Mesodermal cell (in vitro differentiated cells): ENCODE results near the gene MYO7A.
"Not testable (repeated sequence)": the region's sequence is repeated elsewhere in the genome, so short reads cannot be mapped to it uniquely, and the experiment has no call there.

Source experiments
- H3K27ac ChIP-seq: 2 replicates; pipeline ENCODE4 v1.7.0; 2013; ENCODE audit warnings: mild to moderate bottlenecking, low read depth, low read length, moderate library complexity; ENCODE audit not compliant: severe bottlenecking
- H3K36me3 ChIP-seq: 2 replicates; pipeline ENCODE4 v1.7.1; 2013; ENCODE audit warnings: mild to moderate bottlenecking, low read length, moderate library complexity; ENCODE audit not compliant: control insufficient read depth, insufficient read depth
- H3K4me1 ChIP-seq: one replicate; pipeline ENCODE4 v1.7.1; 2013; ENCODE audit warnings: mild to moderate bottlenecking, low read length; ENCODE audit not compliant: insufficient read depth, control insufficient read depth, poor library complexity, severe bottlenecking
- H3K4me3 ChIP-seq: 2 replicates; pipeline ENCODE4 v1.7.0; 2013; ENCODE audit warnings: low read length, control low read depth, mild to moderate bottlenecking; ENCODE audit not compliant: insufficient read depth, poor library complexity, severe bottlenecking; ENCODE audit errors: extremely low read depth
- H3K9me3 ChIP-seq: 2 replicates; pipeline ENCODE4 v1.7.1; 2013; ENCODE audit warnings: mild to moderate bottlenecking, low read length, moderate library complexity; ENCODE audit not compliant: control insufficient read depth
- WGBS, 2 experiments: methylation state at CpG; one replicate each; pipeline ENCODE4 v1.1.5; 2013; ENCODE audit warnings: missing lambda C conversion rate in 2 of 2; ENCODE audit not compliant: insufficient coverage in 2 of 2; 5-methylcytosine and 5-hydroxymethylcytosine counted together

Gene MYO7A

GRCh38 chr11:77093987-77094840, 33.8 kb upstream of the MYO7A start:
- WGBS, 2 experiments, result 93 to 96% methylated on average over 2 to 4 of the region's 6 CpGs
- Histone ChIP-seq H3K4me3 (no peak overlapping the region), H3K36me3 (peaks cover 16% of the 10 kb centered on the region), H3K4me1 (no peaks in the 10 kb centered on the region), H3K9me3 (no peaks in the 10 kb centered on the region), H3K27ac (no peak overlapping the region)

- H3K4me3 ChIP-seq, result no peak overlapping the region
- H3K9me3 ChIP-seq, result no peaks in the 10 kb centered on the region
- no peak overlapping the region for H3K27ac ChIP-seq
- peaks cover 16% of the 10 kb centered on the region for H3K36me3 ChIP-seq
- 87 to 100% methylated on average over 3 to 7 of the region's 7 CpGs for WGBS, 2 experiments
- no peaks in the 10 kb centered on the region for H3K4me1 ChIP-seq
Observed at GRCh38 chr11:77094841-77095365, 33.1 kb upstream of the MYO7A start.

- no peaks in the 10 kb centered on the region for H3K9me3 ChIP-seq
- no peaks in the 10 kb centered on the region for H3K4me1 ChIP-seq
- peaks cover 25% of the 10 kb centered on the region for H3K36me3 ChIP-seq
- H3K4me3 ChIP-seq, result no peak overlapping the region
- H3K27ac ChIP-seq, result no peak overlapping the region
- WGBS, 2 experiments, result 86 to 89% methylated on average over 19 of the region's 21 CpGs
Observed at GRCh38 chr11:77095551-77096490, 32.2 kb upstream of the MYO7A start.

- Histone ChIP-seq H3K4me3 (no peak overlapping the region), H3K27ac (no peak overlapping the region), H3K36me3 (peaks cover 26% of the 10 kb centered on the region), H3K4me1 (no peaks in the 10 kb centered on the region), H3K9me3 (no peaks in the 10 kb centered on the region)
- 86 to 91% methylated on average over 6 of the region's 8 CpGs for WGBS, 2 experiments
Observed at GRCh38 chr11:77096591-77097019, 31.4 kb upstream of the MYO7A start.

- WGBS, 2 experiments, result 85 to 90% methylated on average over 2 to 3 of the region's 4 CpGs
- not testable (repeated sequence) for H3K9me3 ChIP-seq, H3K27ac ChIP-seq, H3K4me3 ChIP-seq, H3K4me1 ChIP-seq
- peaks cover 26% of the 10 kb centered on the region for H3K36me3 ChIP-seq
Observed at GRCh38 chr11:77097180-77097579, 30.9 kb upstream of the MYO7A start.

- peaks cover 21% of the 10 kb centered on the region for H3K36me3 ChIP-seq
- H3K4me1 ChIP-seq, result no peaks in the 10 kb centered on the region
- no peaks in the 10 kb centered on the region for H3K9me3 ChIP-seq
- no peak overlapping the region for H3K27ac ChIP-seq
- H3K4me3 ChIP-seq, result no peak overlapping the region
- WGBS, 2 experiments, result 92 to 95% methylated on average over 9 to 14 of the region's 14 CpGs
Observed at GRCh38 chr11:77100166-77101042, 27.6 kb upstream of the MYO7A start.

GRCh38 chr11:77101043-77101537, 27.0 kb upstream of the MYO7A start:
- 86 to 100% methylated on average over 5 of the region's 5 CpGs for WGBS, 2 experiments
- peaks cover 16% of the 10 kb centered on the region for H3K36me3 ChIP-seq
- H3K4me1 ChIP-seq, result no peaks in the 10 kb centered on the region
- H3K27ac ChIP-seq, result no peak overlapping the region
- no peak overlapping the region for H3K4me3 ChIP-seq
- no peaks in the 10 kb centered on the region for H3K9me3 ChIP-seq

GRCh38 chr11:77102246-77103210, 25.5 kb upstream of the MYO7A start, which contains the start of gene OMP:
OMP (plus strand) TSS chr11:77102840; CDS start chr11:77102840, 0 bp downstream.
- Histone ChIP-seq H3K4me3 (no peak within 1 kb of the TSS), H3K9me3 (no peaks in the 10 kb centered on the region), H3K4me1 (no peaks in the 10 kb centered on the region), H3K36me3 (peaks cover 16% of the 10 kb centered on the region), H3K27ac (no peak within 1 kb of the TSS)
- 95% methylated on average over 32 to 34 of the region's 37 CpGs for WGBS, 2 experiments

GRCh38 chr11:77103319-77103718, 24.7 kb upstream of the MYO7A start:
- Histone ChIP-seq H3K9me3 (no peaks in the 10 kb centered on the region), H3K4me3 (no peak overlapping the region), H3K4me1 (no peaks in the 10 kb centered on the region), H3K27ac (no peak overlapping the region), H3K36me3 (peaks cover 16% of the 10 kb centered on the region)
- 80 to 83% methylated on average over 1 to 2 of the region's 2 CpGs for WGBS, 2 experiments
